Neural crest cell (in vitro differentiated cells): Measurements from ENCODE around the gene ST6GAL1. TPM values are rescaled to one million over a fixed set of nuclear protein-coding genes. Genes with fewer than 3 reads are reported as not detected.
"Not testable (repeated sequence)": the region's sequence is repeated elsewhere in the genome, so short reads cannot be mapped to it uniquely, and the experiment has no call there.

Experiments
- DNase-seq: peaks from one replicate; pipeline ENCODE4 v3.0.0; 2021; ENCODE audit warnings: low read depth, mixed read lengths, low spot score
- H3K27ac Mint-ChIP-seq: one replicate; pipeline ENCODE4 v1.8.0; 2021; ENCODE audit warnings: mild to moderate bottlenecking, mixed read lengths; ENCODE audit not compliant: unreplicated experiment
- H3K27me3 Mint-ChIP-seq: 2 replicates; pipeline ENCODE4 v1.8.0; 2021; ENCODE audit warnings: low read depth, mild to moderate bottlenecking, mixed read lengths
- H3K36me3 Mint-ChIP-seq: 2 replicates; pipeline ENCODE4 v1.8.0; 2021; ENCODE audit warnings: low read depth, mild to moderate bottlenecking, mixed read lengths
- H3K4me1 Mint-ChIP-seq: 2 replicates; pipeline ENCODE4 v1.8.0; 2021; ENCODE audit warnings: mixed read lengths
- H3K4me3 Mint-ChIP-seq: one replicate; pipeline ENCODE4 v1.8.0; 2021; ENCODE audit warnings: mild to moderate bottlenecking, mixed read lengths
- H3K9me3 Mint-ChIP-seq: 2 replicates; pipeline ENCODE4 v1.8.0; 2021; ENCODE audit warnings: mixed read lengths
- CTCF ChIP-seq: fragments of 200-600 bp; sonication (generic); conservative IDR thresholded peaks from 2 replicates; pipeline ENCODE4 v1.5.0; 2021; ENCODE audit warnings: antibody characterized with exemption, mild to moderate bottlenecking
- total RNA-seq: library from RNA; stranded (reverse); gene quantifications from 2 replicates; pipeline ENCODE4 v1.2.1, GENCODE V29; 2021

The ST6GAL1 gene
- total RNA-seq, 1 donor from 2014 or later: 32.6 TPM

GRCh38 chr3:187051066-187051465 is 120.7 kb downstream of the ST6GAL1 start:
- Mint-ChIP-seq H3K4me1 (no peaks in the 10 kb centered on the region), H3K27ac (no peak overlapping the region), H3K27me3 (no peaks in the 10 kb centered on the region), H3K4me3 (no peak overlapping the region), H3K36me3 (peaks cover 60% of the 10 kb centered on the region), H3K9me3 (peaks cover 9% of the 10 kb centered on the region)
- no peak for TF ChIP-seq CTCF
- DNase-seq: no peak

DNA sequence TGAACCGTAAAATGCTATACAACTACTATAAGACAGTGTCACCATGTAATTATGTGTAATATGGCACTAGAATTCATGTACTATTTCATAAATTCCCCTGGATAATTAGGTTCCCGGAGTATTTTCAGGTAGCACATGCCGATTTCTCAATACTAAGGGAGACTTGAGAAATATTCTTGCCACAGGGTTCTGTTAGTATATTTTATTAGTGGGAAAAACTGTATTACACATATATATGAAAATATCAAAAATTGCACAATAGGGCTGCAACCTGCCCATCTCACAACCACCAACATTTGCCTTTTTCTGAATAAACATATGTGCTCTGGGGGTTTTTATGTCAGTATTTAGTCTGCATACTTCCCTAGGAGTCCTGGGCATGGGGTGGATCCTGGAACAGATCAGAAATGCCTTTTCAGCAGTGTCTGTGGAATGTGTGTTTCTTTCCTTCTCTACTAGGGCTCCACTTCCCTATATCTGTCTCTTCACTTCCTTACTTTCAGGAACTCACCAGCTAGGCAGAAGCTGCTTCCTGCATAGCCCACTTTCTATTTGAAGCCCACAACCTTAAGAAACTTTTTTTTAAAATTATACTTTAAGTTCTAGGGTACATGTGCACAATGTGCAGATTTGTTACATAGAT is 121.5 kb downstream of the ST6GAL1 start:
- Mint-ChIP-seq H3K9me3 (peaks cover 13% of the 10 kb centered on the region), H3K4me3 (no peak overlapping the region), H3K27me3 (no peaks in the 10 kb centered on the region), H3K27ac (no peak overlapping the region), H3K36me3 (peaks cover 62% of the 10 kb centered on the region), H3K4me1 (no peaks in the 10 kb centered on the region)
- no peak for TF ChIP-seq CTCF
- no peak for DNase-seq

GRCh38 chr3:187052427-187052826 is 122.1 kb downstream of the ST6GAL1 start:
- not testable (repeated sequence) for H3K4me1 Mint-ChIP-seq, H3K27me3 Mint-ChIP-seq, H3K4me3 Mint-ChIP-seq, DNase-seq, H3K27ac Mint-ChIP-seq
- peaks cover 68% of the 10 kb centered on the region for H3K36me3 Mint-ChIP-seq
- peaks cover 15% of the 10 kb centered on the region for H3K9me3 Mint-ChIP-seq

DNA sequence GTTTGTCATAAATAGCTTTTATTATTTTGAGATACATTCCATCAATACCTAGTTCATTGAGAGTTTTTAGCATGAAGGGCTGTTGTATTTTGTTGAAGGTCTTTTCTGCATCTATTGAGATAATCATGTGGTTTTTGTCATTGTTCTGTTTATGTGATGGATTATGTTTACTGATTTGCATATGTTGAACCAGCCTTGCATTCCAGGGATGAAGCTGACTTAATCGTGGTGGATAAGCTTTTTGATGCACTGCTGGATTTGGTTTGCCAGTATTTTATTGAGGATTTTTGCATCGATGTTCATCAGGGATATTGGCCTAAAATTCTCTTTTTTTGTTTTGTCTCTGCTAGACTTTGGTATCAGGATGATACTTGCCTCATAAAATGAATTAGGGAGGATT is 124.1 kb downstream of the ST6GAL1 start:
- DNase-seq, H3K27ac Mint-ChIP-seq: not testable (repeated sequence)
- peaks cover 11% of the 10 kb centered on the region for H3K9me3 Mint-ChIP-seq

GRCh38 chr3:187057803-187058202 is 127.5 kb downstream of the ST6GAL1 start:
- not testable (repeated sequence) for H3K27ac Mint-ChIP-seq, H3K27me3 Mint-ChIP-seq, DNase-seq, H3K4me1 Mint-ChIP-seq, H3K4me3 Mint-ChIP-seq
- Mint-ChIP-seq H3K36me3 (peaks cover 69% of the 10 kb centered on the region), H3K9me3 (peaks cover 11% of the 10 kb centered on the region)

More for the DNA sequence above, 124.1 kb downstream of the ST6GAL1 start:
- H3K27me3 Mint-ChIP-seq, H3K4me1 Mint-ChIP-seq, H3K4me3 Mint-ChIP-seq: not testable (repeated sequence)
- H3K36me3 Mint-ChIP-seq: peaks cover 79% of the 10 kb centered on the region

DNA sequence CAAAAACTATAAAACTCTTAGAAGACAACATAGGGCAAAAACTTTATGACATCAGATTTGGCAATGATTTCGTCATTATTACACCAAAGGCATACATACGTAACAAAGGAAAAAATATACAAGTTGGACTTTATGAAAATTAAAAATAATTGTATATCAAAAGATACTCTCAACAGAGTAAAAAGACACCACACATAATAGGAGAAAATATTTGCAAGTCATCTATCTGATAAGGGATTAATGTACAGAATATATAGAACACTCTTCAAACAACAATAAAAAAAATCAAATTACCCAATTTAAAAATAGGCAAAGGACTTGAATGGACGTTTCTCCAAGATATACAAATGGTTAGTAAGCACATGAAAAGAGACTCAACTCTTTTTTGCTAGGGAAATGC is 131.4 kb downstream of the ST6GAL1 start:
- peaks cover 47% of the 10 kb centered on the region for H3K36me3 Mint-ChIP-seq
- no peak overlapping the region for H3K27ac Mint-ChIP-seq
- H3K4me1 Mint-ChIP-seq: peaks cover 20% of the 10 kb centered on the region
- H3K4me3 Mint-ChIP-seq: no peak overlapping the region
- H3K9me3 Mint-ChIP-seq: peaks cover 3% of the 10 kb centered on the region
- no peak for TF ChIP-seq CTCF
- no peak for DNase-seq
- H3K27me3 Mint-ChIP-seq: no peaks in the 10 kb centered on the region

GRCh38 chr3:187062526-187063177 is 132.3 kb downstream of the ST6GAL1 start:
- Mint-ChIP-seq H3K27ac (no peak overlapping the region), H3K36me3 (peaks cover 39% of the 10 kb centered on the region), H3K4me3 (no peak overlapping the region), H3K4me1 (peaks cover 20% of the 10 kb centered on the region), H3K9me3 (no peaks in the 10 kb centered on the region), H3K27me3 (no peaks in the 10 kb centered on the region)
- no peak for TF ChIP-seq CTCF
- no peak for DNase-seq
